NCI-H2107 treated with DMSO at 0.1 percent for 48 hours (cell line): ENCODE measurements around the gene SNX8.

Experiments
- DNase-seq: peaks from one replicate; lab custom pipeline; 2025; ENCODE audit not compliant: unreplicated experiment; lab: John Stamatoyannopoulos, UW

Gene SNX8

DNA sequence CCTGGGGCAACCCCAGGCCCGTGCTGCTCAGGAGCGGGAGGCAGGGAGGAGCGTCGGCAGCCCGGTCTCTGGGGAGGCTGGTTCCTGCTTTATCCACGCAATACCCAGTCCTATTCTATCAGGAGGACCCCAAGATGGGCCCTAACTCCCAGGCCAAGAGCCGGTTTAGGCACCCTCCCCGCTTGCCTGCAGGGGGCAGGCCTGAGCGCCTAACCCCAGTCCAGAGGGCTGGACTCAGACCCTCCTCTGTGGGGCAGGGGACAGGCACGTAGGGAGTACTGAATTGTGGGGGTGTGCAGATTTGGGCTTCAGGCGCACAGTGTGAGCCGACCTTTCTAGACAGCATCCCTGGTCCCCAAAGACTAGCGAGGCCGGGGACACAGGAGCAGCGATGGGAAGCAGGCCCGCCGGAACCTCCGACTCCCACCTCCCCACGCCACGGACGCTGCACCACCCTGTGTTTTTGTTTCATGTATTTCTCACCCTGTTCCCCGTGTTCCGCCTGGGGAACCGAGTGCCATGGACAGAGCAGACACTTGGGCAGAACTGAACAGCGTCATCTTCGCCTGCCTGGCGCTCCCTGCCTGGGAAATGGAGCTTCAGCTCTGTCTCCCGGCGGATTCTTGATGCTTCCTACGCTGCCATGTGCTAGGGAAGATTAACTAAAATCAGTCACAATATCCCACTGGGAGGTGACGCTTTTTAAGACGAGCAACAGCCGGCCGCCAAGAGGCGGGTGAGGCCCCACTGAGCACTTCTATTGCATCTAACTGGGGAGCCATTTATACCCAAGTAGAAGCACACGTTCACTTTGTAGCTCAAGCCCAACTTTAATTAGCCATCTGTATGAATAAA lies 66.9 kb downstream of the SNX8 start:
- DNase-seq: no peak

DNA sequence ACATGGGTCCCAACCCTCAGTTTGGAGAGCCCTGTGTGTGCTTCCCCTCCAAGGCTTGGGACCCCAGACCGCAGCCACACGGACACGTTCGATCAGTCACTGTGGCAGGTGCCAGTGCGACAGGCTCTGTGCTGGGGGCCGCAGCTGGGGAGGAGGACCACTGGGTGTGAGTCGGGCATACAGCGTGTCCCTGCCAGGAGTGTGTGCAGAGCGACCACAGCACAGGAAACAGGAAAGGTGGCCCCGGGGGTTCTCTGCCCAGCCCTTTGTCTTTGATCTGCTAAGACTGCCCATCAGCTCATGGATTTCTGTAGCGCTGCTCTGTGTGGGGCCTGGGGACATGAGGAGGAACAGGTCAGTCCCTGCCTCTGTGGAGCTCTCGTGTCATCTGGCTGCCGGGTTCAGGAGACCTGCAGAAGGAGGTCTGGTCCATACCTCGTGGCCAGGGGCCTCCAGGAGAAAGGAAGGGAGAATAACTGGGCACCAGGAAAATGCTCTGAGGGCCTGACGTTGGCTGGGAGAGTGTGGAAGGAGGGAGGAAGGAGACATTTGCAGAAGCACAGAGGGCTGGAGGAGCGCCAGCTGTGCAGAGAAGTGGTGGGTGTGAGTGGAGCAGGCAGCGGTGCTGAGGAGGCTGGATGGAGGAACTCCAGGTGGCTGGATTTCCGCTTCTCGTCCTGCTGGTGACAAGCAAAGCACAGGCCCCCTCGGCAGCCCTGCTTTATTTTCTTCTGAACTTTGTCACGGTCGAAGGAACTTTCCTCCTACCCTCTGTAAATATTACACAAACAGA lies 68.2 kb downstream of the SNX8 start:
- no peak for DNase-seq

DNA sequence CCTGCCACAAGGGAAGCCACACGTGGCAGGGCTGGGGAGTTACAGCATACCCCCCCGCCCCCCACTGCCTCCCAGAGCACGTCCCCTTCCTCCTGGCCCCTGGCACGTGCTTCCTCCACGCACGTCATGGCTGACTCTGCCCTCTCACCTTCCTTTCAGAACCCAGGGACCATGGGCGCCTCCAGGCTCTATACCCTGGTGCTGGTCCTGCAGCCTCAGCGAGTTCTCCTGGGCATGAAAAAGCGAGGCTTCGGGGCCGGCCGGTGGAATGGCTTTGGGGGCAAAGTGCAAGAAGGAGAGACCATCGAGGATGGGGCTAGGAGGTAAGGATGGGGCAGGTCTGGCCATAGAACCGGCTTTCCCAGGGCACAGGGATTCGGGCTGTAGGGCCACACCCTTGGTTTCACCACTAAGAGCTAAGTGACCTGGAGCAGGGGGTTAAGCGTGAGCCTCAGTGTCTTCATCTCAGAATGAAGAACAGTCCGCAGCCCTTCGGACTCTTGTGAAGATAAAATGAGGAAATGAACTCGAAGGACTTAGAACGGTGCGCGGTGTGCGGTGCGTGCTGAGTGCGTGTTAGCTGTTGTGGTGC lies 69.7 kb downstream of the SNX8 start:
- no peak for DNase-seq

GRCh38 chr7:2243458-2243857 lies 70.8 kb downstream of the SNX8 start:
- no peak for DNase-seq

GRCh38 chr7:2242541-2243429 lies 71.5 kb downstream of the SNX8 start:
- DNase-seq: peak; percentile 12

DNA sequence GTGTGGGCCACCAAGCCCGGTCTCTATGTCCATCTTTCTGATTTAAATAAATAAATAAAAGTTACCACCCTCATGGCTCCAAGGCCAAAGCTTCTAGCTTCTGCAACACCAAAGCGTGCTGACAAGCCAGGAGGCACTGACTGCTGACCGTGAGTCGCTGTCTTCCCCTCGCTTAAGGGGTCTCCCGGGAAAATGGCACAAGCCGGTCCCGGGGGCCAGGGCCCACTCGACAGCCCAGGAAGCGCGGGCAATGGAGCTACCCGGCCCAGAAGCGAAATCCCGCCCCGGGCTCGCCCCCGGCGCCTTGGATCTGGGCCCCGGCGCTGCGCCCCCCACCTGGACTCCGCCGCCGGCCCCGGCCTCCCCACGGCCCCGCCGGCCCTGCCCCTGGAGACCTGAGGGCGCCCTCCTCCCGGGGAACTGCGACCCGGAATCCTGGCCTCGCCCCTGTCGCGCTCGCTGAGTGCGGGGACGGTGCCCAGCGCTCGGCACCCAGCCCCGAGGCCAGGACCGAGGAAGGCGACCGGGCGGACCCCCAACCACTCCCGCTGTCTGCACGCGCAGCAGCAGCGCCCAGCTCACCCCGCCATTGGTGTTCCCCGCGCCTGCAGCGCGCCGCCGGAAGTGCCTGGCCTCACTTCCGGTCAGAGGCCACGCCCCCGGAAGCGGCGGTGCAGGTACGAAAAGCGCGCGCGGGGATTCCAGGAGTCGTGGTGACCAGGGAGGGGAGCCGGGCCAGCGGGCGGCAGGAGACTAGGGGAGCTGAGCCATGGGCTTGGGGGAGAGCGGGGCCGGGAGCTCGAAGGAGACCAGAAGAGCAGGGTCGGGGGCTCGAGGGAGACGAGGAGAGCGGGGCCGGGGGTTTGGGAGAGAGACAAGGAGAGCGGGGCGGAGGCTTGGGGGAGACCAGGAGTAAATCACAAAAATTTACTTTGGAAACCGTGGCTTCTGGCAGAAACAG lies 72.4 kb downstream of the SNX8 start, which contains the start of the genes MRM2 and NUDT1:
Gene MRM2, minus strand, starts transcription at position 626 of the 961 bp plus-strand sequence. Its CDS starts 36 bp downstream, at position 590.
Gene NUDT1, plus strand, starts transcription at position 647 of the 961 bp plus-strand sequence. CDS start 2,349 bp downstream, outside the sequence.
- DNase-seq: peak; percentile 31

- DNase-seq: no peak
These were observed 75.0 kb downstream of the SNX8 start for GRCh38 chr7:2239242-2239641.

GRCh38 chr7:2237109-2237602 lies 77.1 kb downstream of the SNX8 start:
- DNase-seq: no peak

GRCh38 chr7:2233926-2234325 lies 80.3 kb downstream of the SNX8 start:
- DNase-seq: no peak

DNA sequence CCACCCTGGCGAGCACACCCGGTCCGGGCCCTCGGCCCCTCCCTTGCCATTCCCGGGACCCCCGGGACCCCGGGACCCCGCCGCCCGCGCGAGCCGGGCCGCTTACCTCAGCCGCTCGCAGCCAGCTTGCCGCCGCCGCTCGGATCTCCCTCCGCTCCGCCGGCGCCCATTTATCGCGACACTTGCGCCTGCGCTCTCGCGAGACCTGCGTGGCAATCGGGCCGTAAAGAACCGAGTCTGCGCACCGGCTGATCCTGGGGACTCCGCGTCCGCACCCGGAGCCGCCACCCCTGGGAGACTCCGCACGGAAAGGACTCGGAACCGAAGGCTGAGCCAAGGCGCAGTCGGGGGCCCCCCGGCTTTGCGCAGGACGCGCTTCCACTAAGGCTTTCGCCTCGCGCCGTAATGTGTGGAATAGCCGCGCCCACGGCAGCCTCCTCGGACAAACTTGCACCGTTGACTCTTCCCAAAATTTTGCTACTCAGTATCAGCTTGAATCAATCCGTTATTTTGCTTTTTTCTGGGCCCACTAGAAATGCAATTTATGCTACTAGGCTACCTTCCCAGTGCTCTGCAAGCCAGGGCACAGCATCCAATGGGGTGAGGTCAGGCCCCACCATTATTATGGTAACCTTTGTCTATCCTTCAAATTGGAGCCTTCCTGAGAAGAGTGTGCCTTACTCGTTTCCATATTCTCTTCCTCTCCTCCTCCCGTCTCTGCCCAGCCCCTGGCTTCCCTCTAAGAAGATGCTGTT lies 81.3 kb downstream of the SNX8 start, which contains the start of gene MAD1L1:
Gene MAD1L1, minus strand, starts transcription at position 180 of the 755 bp plus-strand sequence. CDS start 2,812 bp downstream, outside the sequence.
- peak; percentile 71 for DNase-seq

DNA sequence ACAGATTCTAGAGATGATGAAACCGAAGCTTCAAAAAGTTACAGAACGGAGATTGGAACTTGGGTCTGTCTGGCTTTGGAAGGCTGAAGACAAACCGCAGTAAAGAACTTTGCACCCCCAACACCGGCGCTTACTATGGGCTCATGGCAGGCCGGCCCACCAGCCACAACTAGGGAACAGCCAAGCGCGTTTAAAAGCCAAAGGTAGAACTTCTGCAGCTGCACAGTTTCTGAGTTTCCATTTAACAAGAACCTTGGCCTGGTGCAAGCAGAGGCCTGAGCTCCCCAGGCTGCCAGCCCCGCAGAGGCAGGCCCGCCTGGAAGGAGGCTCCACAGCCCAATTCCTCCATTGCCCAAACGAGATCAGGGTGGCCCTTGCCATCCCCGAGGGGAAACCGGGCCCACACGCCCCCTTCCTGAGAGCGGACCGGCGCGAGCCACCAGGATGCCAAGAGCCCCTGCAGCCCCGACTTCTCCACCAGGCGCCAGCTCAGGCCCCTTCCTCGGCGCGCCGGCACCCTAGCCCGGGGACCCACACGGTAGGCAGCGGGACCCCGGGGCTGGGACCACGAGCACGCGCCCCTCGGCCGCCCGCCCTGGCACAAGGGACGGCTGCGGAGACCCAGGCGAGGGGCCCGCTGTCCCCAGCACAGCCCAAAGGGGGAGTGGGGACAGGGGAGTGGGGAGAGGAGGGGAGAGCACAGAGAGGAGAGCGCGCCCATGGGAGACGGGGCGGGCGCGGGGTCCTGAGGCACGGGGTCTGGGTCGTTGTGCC lies 82.1 kb downstream of the SNX8 start:
- DNase-seq: no peak

DNA sequence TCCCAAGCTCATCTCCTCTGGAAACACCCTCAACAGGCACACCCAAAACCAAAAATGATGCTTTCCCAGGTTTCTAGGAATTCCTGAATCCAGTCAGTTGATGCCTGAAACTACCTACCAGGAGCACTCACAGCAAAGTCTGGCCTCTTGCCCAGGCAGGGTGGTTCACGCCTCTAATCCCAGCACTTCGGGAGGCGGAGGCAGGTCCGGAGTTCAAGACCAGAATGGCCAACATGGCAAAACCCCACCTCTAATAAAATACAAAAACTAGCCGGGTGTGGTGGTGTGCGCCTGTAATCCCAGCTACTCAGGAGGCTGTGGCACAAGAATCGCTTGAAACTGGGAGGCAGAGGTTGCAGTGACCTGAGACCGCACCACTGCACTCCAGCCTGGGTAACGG lies 83.4 kb downstream of the SNX8 start:
- DNase-seq: no peak

GRCh38 chr7:2230226-2230625 lies 84.0 kb downstream of the SNX8 start:
- no peak for DNase-seq

DNA sequence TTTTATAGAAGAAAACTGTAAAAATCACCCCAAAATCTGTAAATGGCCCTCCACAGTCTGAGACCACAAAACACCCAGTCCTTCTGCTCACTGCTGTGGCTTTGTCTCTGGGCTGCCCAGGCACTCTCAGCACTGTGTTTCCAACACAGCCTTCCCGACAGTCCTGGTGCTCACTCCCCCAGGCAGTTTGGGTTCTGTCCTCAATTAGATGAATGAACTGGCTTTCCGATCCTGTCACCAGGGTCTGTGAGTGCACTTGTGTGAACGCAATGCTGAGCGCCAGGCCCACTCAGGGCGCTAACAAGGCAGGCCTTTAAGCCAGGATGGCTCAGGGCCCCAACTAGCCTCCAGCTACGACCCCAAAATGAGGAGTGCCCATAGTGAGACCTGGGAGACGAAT lies 84.8 kb downstream of the SNX8 start:
- DNase-seq: no peak

- no peak for DNase-seq
These were observed 85.3 kb downstream of the SNX8 start for GRCh38 chr7:2228921-2229320.

- DNase-seq: no peak
These were observed 86.5 kb downstream of the SNX8 start for GRCh38 chr7:2227699-2228098.

DNA sequence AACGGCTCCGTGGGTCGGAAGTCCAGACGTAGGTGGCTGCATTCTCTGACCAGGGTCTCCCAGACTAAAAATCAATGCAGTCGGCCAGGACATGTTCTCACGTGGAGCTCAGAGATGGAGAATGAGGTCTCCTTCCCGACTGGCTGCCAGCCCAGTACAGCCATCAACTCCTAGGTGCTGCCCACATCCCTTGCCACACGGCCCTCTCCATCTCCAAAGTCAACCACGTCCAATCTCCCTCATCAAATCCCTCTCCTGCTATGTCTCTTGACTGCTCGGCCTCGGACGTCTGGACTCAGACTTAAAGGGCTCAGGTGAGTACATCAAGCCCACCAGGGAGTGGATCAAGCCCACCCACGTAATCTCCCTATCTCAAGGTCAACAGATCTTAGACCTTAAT lies 88.4 kb downstream of the SNX8 start:
- no peak for DNase-seq

- no peak for DNase-seq
These were observed 88.9 kb downstream of the SNX8 start for GRCh38 chr7:2225336-2225735.
